Rectal smooth muscle tissue (tissue), 1 donor: ENCODE results near the gene MIB1.

ENCODE experiments used
- H3K27ac ChIP-seq: one replicate; pipeline ENCODE4 v1.7.0; 2013; ENCODE audit warnings: low read depth, low read length, inconsistent platforms
- H3K27me3 ChIP-seq: one replicate; pipeline ENCODE4 v1.7.0; 2013; ENCODE audit warnings: low read length; ENCODE audit not compliant: control insufficient read depth, insufficient read depth
- H3K36me3 ChIP-seq: one replicate; pipeline ENCODE4 v1.7.0; 2013; ENCODE audit warnings: low read length; ENCODE audit not compliant: control insufficient read depth, insufficient read depth
- H3K4me1 ChIP-seq: one replicate; pipeline ENCODE4 v1.7.0; 2013; ENCODE audit warnings: low read length; ENCODE audit not compliant: control insufficient read depth, insufficient read depth
- H3K4me3 ChIP-seq: one replicate; pipeline ENCODE4 v1.7.0; 2013; ENCODE audit warnings: low read length
- H3K9ac ChIP-seq: one replicate; pipeline ENCODE4 v1.7.0; 2013; ENCODE audit warnings: low read length

The MIB1 gene

DNA sequence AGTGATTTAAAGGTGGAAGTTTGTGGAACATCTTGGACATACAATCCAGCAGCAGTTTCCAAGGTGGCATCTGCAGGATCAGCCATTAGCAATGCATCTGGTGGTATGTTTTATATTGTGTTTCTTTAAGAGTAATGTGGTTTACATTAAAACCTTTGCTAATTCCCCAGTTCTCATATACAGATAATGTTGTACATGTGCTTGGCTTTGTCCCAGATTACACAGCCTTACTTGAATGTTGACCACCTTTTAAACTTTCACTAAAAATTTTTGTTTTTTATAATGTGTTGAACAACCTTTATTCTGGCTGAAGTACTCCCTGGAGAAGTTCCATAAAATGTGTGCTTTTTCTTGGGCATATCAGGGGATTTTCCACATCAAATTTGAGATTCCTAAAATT lies 57.5 kb downstream of the MIB1 start:
- Histone ChIP-seq H3K9ac (no peak overlapping the region), H3K27ac (no peak overlapping the region), H3K36me3 (no peaks in the 10 kb centered on the region), H3K4me1 (peaks cover 2% of the 10 kb centered on the region), H3K27me3 (no peaks in the 10 kb centered on the region), H3K4me3 (no peak overlapping the region)

DNA sequence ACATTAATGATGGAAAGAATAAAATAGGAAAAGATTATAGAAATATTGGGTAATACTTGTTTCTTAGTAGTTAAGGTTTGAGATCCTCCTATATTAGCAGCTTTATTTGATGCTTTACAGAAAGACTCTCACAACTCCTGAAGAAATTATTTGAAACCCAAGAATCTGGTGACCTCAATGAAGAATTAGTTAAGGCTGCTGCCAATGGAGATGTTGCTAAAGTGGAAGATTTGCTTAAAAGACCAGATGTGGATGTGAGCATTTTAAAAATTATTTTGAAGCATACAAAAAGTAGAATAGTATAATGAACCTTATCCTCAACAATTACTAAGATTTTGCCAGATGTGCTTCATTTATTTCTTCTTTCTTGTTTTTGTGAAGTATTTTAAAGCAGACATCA lies 59.1 kb downstream of the MIB1 start:
- no peak overlapping the region for H3K9ac ChIP-seq
- H3K27ac ChIP-seq, result no peak overlapping the region
- peaks cover 2% of the 10 kb centered on the region for H3K4me1 ChIP-seq
- H3K36me3 ChIP-seq, result no peaks in the 10 kb centered on the region
- H3K27me3 ChIP-seq, result no peaks in the 10 kb centered on the region
- no peak overlapping the region for H3K4me3 ChIP-seq

DNA sequence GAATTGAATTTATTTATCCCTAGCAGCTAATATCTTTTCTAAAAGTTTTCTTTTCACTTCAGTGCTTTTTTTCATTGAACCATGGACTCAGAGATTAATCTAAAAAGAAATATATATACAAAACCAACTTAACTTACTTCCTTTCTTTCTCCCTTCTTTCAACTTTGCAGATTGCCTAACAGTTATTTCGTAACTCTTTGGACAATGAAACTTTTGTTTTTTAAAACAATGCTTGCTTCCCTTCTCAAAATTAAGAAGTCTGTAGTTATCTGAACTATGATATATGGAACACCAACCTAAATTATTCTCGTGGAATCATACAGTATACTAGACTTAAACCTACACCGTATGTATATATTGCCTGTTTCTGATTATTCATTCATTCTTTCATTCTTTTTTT lies 62.9 kb downstream of the MIB1 start:
- Histone ChIP-seq H3K4me3 (no peak overlapping the region), H3K27ac (no peak overlapping the region), H3K36me3 (no peaks in the 10 kb centered on the region), H3K9ac (no peak overlapping the region), H3K27me3 (no peaks in the 10 kb centered on the region), H3K4me1 (peaks cover 2% of the 10 kb centered on the region)

DNA sequence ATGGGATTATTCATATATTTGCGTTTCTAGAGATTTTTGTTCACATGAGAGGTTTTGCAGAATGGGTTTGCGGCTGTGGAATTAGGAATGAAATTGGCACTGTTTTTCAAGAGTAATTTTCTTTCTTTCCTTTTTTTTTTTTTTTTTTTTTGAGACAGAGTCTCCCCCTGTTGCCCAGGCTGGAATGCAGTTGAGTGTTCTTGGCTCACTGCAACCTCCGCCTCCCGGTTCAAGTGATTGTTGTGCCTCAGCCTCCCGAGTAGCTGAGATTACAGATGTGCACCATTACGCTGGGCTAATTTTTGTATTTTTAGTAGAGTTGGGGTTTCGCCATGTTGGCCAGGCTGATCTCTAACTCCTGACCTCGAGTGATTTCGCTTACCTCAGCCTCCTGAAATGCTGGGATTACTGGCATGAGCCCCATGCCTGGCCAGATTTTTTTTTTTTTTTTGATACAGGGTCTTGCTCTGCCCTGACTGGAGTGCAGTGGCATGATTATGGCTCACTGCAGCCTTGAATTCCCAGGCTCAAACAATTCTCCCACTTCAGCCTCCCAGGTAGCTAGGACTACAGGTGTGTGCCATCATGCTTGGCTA lies 65.3 kb downstream of the MIB1 start:
- Histone ChIP-seq H3K9ac (no peak overlapping the region), H3K36me3 (no peaks in the 10 kb centered on the region), H3K4me3 (no peak overlapping the region), H3K4me1 (no peaks in the 10 kb centered on the region), H3K27me3 (no peaks in the 10 kb centered on the region), H3K27ac (no peak overlapping the region)

DNA sequence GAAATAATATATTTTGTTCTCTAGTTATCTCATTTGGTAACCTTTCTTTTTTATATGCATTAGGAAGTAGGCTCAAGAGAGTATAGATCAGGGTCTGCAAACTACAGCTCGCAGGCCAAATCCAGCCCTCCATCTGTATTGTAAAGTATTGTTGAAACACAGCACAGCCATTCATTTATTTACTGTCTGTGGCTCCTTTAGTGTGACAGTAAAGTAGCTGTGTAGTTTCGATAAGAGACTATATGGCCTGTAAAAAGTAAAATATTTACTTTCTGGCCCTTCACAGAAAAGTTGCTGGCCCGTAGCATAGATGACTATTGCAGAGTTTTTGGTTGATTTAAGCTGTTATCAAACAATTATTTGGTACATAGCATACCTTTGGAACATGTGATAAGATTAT lies 67.6 kb downstream of the MIB1 start:
- Histone ChIP-seq H3K27me3 (no peaks in the 10 kb centered on the region), H3K4me1 (no peaks in the 10 kb centered on the region), H3K9ac (no peak overlapping the region), H3K4me3 (no peak overlapping the region), H3K36me3 (no peaks in the 10 kb centered on the region), H3K27ac (no peak overlapping the region)

DNA sequence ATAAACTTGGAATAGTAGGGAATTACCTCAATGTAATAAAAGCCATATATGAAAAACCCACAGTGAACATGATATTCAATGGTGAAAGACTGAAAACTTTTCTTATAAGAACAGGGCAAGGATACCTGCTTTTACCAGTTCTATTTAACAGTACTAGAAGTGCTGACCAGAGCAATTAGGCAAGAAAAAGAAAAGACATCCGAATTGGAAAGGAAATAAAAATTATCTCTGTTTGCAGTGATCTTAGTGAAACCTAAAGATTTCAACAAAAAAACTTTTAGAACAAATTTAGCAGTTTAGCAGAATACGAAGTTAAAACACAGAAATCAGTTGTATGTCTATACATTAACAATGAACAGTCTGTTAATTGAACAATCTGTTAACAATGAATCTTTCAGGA lies 69.1 kb downstream of the MIB1 start:
- H3K9ac ChIP-seq, result no peak overlapping the region

DNA sequence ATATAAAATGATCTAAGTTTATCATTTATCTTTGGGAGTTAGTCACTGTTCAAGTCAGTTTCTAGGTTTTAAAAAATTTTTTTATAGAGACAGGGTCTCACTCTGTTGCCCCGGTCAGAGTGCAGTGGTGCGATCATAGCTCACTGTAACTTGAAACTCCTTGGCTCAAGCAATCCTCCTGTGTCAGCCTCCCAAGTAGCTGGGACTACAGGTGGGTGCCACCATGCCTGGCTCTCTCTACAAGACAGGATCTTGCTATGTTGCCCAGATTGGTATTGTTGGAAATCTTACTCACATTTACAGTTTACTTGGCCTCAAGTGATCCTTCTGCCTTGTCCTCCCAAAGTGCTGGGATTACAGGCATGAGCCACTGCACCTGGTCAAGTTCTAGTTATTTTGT lies 74.5 kb downstream of the MIB1 start:
- no peaks in the 10 kb centered on the region for H3K4me1 ChIP-seq
- H3K27me3 ChIP-seq, result no peaks in the 10 kb centered on the region
- H3K9ac ChIP-seq, result no peak overlapping the region
- H3K27ac ChIP-seq, result no peak overlapping the region
- H3K4me3 ChIP-seq, result no peak overlapping the region
- H3K36me3 ChIP-seq, result peaks cover 3% of the 10 kb centered on the region

More for the DNA sequence above, 69.1 kb downstream of the MIB1 start:
- Histone ChIP-seq H3K4me3 (no peak overlapping the region), H3K27me3 (no peaks in the 10 kb centered on the region), H3K27ac (no peak overlapping the region), H3K36me3 (no peaks in the 10 kb centered on the region), H3K4me1 (no peaks in the 10 kb centered on the region)

DNA sequence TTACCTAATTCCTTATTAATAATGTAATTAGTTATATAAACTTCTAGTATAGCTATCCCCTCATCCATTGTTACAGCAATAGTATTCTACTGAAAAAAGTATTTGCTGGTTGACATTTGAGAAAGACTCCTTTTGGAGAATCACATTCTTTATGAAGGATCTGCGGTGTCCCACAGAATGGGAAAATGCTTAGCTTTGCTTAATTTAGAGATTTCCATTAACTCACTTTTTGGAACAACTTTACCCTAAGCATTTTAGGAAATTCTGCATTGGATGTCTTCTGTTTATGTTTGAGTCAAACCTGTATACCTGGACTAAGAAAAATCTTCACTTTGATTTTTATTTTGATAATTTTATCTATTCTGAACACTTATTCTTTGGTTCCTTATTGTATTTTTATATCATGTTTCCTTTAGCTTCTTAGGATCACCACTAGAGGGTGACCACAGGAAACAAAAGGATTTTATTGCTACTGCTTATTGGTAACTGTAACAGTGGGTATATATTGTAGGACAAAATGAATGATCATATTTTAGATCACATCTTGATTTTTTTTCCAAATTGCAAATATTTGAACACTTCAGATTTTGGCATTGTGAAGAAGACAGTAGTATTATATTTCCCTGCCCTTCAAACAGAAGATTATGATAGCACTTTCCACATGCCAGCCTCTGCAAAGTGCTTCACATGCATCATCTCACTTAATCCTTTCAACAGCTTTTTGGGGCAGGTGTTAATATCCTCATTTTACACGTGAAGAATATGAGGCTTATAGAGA lies 79.6 kb downstream of the MIB1 start:
- H3K36me3 ChIP-seq, result peaks cover 3% of the 10 kb centered on the region
- no peaks in the 10 kb centered on the region for H3K4me1 ChIP-seq
- no peak overlapping the region for H3K9ac ChIP-seq
- H3K27ac ChIP-seq, result no peak overlapping the region
- H3K27me3 ChIP-seq, result no peaks in the 10 kb centered on the region
- H3K4me3 ChIP-seq, result no peak overlapping the region

DNA sequence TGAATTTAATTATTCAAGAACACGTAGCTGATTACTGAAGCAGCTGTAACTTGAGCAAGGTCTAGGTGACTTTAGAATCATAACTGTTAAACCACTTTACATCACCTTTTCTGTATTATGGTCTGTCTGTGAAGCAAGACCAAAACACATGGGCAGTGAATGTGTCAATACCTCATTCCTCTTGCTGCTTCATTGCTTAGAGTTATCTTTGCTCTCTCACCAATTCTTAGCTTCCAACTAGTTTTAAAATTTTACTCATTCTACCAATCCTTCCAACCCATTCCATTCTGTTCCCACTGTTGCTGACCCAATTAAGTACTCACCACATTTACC lies 80.2 kb downstream of the MIB1 start:
- Histone ChIP-seq H3K9ac (no peak overlapping the region), H3K36me3 (no peaks in the 10 kb centered on the region), H3K27me3 (no peaks in the 10 kb centered on the region), H3K4me1 (no peaks in the 10 kb centered on the region), H3K4me3 (no peak overlapping the region), H3K27ac (no peak overlapping the region)

DNA sequence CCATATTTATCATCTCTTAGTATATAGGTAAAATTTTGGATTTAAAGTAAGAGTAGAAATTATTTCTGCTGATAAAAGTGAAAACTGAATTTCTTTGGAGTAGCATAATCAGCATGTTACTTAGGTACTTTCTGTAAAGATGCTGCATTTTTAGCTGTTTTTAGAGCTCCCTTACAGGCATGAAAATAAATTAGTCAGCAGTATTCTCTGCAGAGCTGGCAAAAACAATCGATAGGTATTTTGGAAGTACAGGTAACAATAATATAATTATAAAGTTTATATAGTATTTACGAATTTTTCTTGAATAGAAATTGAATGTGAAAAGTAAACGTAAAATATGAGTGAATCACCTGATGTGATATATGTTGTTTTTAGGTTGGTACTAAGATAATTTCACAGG lies 83.3 kb downstream of the MIB1 start:
- H3K27me3 ChIP-seq, result no peaks in the 10 kb centered on the region
- no peak overlapping the region for H3K27ac ChIP-seq
- no peak overlapping the region for H3K4me3 ChIP-seq
- H3K4me1 ChIP-seq, result peaks cover 5% of the 10 kb centered on the region
- no peaks in the 10 kb centered on the region for H3K36me3 ChIP-seq
- H3K9ac ChIP-seq, result no peak overlapping the region

DNA sequence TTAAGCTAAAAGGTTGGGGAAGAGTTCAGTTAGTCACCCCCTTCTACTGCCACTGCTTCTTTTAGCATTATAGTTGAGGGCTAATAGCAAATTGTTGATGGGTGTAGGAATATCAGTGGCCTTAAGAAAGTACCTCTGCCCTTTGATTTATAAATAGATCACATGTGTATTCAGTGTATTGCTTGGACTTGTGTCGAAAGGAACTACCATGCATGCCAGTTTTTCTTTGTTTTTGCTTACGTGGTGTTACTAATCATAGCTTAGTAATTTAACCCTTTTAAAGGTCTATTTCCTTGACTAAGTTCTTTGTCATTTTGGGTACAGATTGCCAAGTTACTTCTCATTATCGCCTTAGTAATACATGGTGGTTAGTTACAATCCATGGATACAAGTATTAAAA lies 85.6 kb downstream of the MIB1 start:
- Histone ChIP-seq H3K27ac (no peak overlapping the region), H3K9ac (no peak overlapping the region), H3K36me3 (no peaks in the 10 kb centered on the region), H3K27me3 (no peaks in the 10 kb centered on the region), H3K4me3 (no peak overlapping the region), H3K4me1 (peaks cover 8% of the 10 kb centered on the region)

DNA sequence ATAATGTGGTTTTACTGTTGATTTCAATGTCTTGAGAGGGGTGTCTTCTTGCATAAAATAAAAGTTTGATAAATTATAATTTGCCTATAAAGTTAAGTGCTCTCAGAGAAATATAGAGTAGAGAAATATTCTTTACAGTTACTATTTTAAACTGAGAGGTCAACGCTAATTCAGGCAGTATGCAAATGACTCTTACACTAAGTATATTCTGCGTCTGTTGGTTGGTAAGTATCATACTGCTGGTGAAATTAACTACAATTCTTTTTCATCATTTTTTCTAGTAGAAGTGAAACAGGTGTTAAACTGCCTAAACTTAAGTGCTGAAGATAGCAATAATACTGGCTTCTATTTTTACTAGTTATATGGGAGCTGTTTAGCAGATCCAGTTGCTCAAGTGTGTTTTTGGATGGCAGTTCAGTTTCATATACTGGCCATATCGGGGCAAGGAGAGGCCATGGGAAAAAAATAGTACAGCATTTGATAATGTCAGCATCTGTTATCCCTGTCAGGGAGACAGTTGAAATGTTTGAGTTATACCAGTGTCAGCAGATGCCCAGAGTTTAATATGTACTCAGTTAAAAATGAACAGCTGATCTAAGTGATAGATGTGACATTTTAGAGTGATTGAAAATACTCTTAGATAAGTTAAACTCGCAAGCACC lies 86.2 kb downstream of the MIB1 start:
- Histone ChIP-seq H3K9ac (no peak overlapping the region), H3K36me3 (no peaks in the 10 kb centered on the region), H3K27me3 (no peaks in the 10 kb centered on the region), H3K27ac (peak overlapping the region; percentile 49), H3K4me3 (no peak overlapping the region), H3K4me1 (peaks cover 10% of the 10 kb centered on the region)

DNA sequence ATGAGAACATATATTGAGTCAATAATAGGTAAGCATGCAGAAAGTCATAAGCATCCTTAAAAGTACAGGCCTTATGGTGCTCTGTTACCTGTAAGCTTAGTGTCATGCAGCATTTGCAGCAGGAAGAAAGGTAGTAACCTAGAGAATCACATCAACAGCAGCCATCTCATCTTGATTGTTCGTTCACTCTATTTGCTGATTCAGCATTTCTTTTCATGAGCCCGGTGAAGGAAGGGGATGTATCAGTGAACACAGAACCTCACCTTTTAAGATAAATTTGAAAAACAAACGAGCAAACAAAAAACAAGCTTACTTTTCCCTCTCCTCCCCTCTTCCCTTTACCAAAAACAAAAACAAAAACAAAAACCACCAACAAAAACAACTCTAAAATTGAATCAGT lies 89.9 kb downstream of the MIB1 start:
- Histone ChIP-seq H3K27me3 (no peaks in the 10 kb centered on the region), H3K27ac (peak overlapping the region; percentile 77), H3K36me3 (no peaks in the 10 kb centered on the region), H3K4me1 (peaks cover 10% of the 10 kb centered on the region), H3K9ac (no peak overlapping the region), H3K4me3 (peak overlapping the region; percentile 60)
